OCI-LY1 (cell line): ENCODE measurements around the gene BCORL1.

Experiments used
- EZH2 ChIP-seq: fragments of 200-600 bp; sonication (generic), shearing (Covaris generic); IDR thresholded peaks from 2 replicates; pipeline ENCODE4 v1.8.0; 2017; ENCODE audit warnings: borderline replicate concordance, mixed run types, mild to moderate bottlenecking, antibody characterized with exemption, low read length, moderate library complexity, mixed read lengths
- TF ChIP-seq, protein P1 (sequence below): fragments of 200-600 bp; sonication (generic), shearing (Covaris generic); IDR thresholded peaks from 2 replicates; pipeline ENCODE4 v1.5.1; 2017; ENCODE audit warnings: mild to moderate bottlenecking, antibody characterized with exemption, low read length, moderate library complexity, mixed read lengths

DNA sequence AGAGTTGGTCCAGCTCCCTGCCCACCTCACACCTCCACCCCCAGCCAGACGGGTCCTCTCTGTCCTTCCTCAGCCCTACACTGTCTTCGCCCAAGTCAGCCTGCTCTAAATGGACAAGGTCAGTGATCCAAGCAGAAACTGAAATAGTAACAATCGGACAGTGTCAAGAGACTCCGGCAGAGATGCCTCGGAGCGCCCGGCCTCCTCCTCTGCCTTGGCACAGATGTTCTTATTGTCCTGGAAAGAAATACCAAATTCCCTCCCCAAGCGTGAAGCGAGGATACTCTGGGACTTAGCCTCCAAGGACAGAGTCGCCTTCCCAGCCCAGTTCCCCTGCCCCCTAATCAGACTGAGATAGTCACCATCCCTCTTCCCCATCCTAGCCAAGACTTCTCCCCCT lies 48.0 kb upstream of the BCORL1 start:
- TF ChIP-seq, protein P1, sequence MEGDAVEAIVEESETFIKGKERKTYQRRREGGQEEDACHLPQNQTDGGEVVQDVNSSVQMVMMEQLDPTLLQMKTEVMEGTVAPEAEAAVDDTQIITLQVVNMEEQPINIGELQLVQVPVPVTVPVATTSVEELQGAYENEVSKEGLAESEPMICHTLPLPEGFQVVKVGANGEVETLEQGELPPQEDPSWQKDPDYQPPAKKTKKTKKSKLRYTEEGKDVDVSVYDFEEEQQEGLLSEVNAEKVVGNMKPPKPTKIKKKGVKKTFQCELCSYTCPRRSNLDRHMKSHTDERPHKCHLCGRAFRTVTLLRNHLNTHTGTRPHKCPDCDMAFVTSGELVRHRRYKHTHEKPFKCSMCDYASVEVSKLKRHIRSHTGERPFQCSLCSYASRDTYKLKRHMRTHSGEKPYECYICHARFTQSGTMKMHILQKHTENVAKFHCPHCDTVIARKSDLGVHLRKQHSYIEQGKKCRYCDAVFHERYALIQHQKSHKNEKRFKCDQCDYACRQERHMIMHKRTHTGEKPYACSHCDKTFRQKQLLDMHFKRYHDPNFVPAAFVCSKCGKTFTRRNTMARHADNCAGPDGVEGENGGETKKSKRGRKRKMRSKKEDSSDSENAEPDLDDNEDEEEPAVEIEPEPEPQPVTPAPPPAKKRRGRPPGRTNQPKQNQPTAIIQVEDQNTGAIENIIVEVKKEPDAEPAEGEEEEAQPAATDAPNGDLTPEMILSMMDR: no peak
- TF ChIP-seq EZH2: no peak
